ENCODE results near the gene PER2. TPM values are rescaled to one million over a fixed set of nuclear protein-coding genes. Genes with fewer than 3 reads are reported as not detected.

The PER2 gene
- total and polyA plus RNA-seq, 12 donors: 1.4 to 19.0 (median 7.1) TPM

DNA sequence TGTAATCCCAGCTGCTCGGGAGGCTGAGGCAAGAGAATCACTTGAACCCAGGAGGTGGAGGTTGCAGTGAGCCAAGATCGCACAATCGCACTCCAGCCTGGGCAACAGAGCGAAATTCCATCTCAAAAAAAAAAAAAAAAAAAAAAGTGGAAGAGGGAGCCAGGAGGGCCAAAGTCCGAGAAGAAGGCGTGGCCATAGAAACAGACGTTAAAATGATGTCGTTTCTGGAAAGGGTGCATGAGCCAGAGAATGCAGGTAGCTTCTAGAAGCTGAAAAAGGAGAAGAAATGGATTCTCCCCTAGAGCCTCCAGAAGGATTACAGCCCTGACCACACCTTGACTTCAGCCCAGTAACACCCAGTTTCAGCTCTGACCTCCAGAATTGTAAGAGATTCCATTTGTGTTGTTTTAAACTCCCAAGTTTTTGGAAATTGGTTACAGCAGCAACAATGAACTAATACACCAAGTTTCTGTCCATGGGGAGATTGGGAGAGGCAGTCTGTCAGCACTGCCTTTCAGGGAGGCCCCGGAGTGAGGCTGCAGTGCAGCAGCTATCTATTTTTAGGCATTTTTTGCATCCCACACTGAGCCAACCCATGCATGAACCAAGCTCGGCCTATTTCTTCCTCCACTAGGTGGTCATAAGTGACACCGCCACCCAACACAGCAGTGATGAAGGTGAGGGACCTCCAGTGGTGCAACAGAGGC, 17.7 kb upstream of the PER2 start:
- peak in 3 of 8 donors; percentile 9 to 40 (median 38) for ATAC-seq
- intact Hi-C loops (cut with DNase I): no loop called here

DNA sequence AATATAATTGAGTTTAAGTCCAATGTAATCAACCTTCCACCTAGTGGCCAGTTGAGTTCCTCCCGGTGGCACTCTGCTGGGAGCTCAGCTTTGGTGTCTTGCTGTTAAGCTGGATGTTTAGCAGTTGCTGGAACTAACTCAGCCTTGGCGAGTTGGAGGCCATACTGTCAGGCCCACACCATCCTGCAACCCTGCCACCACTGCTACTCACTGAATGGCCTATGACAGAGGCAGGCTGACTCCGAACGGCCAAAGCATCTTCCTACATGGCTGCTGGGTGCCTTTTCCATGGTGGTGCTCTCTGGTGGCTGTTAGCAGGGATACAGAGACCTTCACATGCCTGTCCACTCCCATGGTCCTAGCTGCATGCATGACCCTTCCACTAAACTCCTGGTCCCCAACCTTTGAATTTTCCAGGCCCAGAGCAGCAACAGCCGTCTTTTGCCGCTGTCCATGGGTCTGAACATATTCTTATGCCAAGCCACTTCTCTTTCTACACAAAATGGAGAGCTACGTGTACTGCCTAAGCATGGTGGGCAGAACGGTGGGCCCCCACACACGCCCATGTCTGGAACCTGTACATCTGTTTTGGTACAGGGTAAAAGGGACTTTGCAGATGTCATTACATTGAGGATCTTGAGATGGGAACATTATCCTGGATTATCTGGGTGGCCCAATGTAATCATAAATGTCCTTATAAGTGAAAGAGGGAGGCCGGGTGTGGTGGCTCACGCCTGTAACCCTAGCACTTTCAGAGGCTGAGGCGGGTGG, 16.9 kb upstream of the PER2 start:
- TF ChIP-seq, protein P1, sequence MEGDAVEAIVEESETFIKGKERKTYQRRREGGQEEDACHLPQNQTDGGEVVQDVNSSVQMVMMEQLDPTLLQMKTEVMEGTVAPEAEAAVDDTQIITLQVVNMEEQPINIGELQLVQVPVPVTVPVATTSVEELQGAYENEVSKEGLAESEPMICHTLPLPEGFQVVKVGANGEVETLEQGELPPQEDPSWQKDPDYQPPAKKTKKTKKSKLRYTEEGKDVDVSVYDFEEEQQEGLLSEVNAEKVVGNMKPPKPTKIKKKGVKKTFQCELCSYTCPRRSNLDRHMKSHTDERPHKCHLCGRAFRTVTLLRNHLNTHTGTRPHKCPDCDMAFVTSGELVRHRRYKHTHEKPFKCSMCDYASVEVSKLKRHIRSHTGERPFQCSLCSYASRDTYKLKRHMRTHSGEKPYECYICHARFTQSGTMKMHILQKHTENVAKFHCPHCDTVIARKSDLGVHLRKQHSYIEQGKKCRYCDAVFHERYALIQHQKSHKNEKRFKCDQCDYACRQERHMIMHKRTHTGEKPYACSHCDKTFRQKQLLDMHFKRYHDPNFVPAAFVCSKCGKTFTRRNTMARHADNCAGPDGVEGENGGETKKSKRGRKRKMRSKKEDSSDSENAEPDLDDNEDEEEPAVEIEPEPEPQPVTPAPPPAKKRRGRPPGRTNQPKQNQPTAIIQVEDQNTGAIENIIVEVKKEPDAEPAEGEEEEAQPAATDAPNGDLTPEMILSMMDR (IDR thresholded peaks at IDR 0.05): peak in 4 of 9 donors; percentile 6 to 27 (median 21)
- no peak overlapping the region for H3K27ac ChIP-seq
- peaks cover 0 to 4% (median 0%) of the 10 kb centered on the region in 9 donors for H3K4me1 ChIP-seq
- DNase-seq: no peak
- ATAC-seq: peak in 1 of 8 donors; percentile 38
- H3K4me3 ChIP-seq: no peak overlapping the region
- no peaks in the 10 kb centered on the region for H3K36me3 ChIP-seq
- peaks cover 0 to 4% (median 0%) of the 10 kb centered on the region in 7 donors for H3K27me3 ChIP-seq
- 85 to 87% methylated on average over 12 of the region's 12 CpGs for WGBS, 2 donors
- no peaks in the 10 kb centered on the region for H3K9me3 ChIP-seq
- intact Hi-C loops (cut with DNase I): no loop called here

More for the DNA sequence above, 17.7 kb upstream of the PER2 start:
- peaks cover 0 to 4% (median 0%) of the 10 kb centered on the region in 9 donors for H3K4me1 ChIP-seq
- H3K9me3 ChIP-seq: no peaks in the 10 kb centered on the region
- H3K4me3 ChIP-seq: no peak overlapping the region
- H3K27ac ChIP-seq: no peak overlapping the region
- H3K27me3 ChIP-seq: peaks cover 0 to 6% (median 0%) of the 10 kb centered on the region in 7 donors
- DNase-seq: no peak
- H3K36me3 ChIP-seq: no peaks in the 10 kb centered on the region
- 80% methylated on average over 11 of the region's 11 CpGs for WGBS, 2 donors
- TF ChIP-seq, protein P1 (IDR thresholded peaks at IDR 0.05): no peak

DNA sequence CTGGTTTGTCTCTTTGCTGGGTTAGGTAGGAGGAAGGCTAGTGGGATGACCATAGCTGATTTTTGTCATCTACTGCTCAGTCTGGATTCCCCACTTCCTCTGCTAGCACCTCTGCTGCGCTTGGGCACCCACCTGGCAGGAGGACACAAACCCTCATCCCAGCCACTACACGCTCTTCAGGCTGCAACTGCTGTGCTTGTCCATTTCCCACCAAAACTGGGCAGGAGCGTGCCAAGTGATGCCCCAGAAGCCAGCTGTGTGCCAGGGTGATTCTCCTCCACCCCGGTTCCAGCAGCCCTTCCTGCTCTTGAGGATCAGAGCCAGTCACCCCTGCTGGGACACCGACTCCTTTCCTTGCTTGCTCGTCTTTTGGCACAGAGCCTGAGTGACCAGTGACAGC, 15.7 kb upstream of the PER2 start:
- no peaks in the 10 kb centered on the region for H3K9me3 ChIP-seq
- intact Hi-C loops (cut with DNase I): no loop called here
- no peaks in the 10 kb centered on the region for H3K27me3 ChIP-seq
- no peaks in the 10 kb centered on the region for H3K36me3 ChIP-seq
- ATAC-seq (no peak), DNase-seq (no peak)
- peaks cover 0 to 4% (median 0%) of the 10 kb centered on the region in 9 donors for H3K4me1 ChIP-seq
- H3K27ac ChIP-seq: no peak overlapping the region
- 85 to 88% methylated on average over 6 of the region's 6 CpGs for WGBS, 2 donors
- TF ChIP-seq, protein P1 (IDR thresholded peaks at IDR 0.05): no peak
- H3K4me3 ChIP-seq: no peak overlapping the region

DNA sequence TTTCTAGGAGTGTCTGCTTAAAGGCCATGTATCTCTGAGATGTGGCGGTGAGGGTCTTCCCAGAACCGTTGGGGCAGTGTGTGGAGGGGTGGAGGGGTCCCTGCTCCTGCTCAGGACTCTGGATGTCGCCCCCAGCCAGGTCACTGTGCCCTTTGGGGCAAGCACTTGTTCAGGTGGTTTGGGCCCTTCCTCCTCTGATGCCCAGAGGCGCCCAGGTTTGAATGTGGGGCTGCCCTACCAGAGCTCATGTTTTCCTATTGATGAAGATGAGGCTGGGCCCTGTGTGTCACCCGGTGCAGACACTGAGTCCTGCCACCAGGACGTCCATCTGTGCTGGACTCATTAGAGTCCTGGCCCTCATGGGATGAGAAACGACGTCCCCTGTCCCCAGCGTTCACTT, 14.3 kb upstream of the PER2 start:
- peaks cover 0 to under 1% (median 0%) of the 10 kb centered on the region in 7 donors for H3K27me3 ChIP-seq
- DNase-seq: no peak
- no peak overlapping the region for H3K4me3 ChIP-seq
- intact Hi-C loops (cut with DNase I): no loop called here
- no peaks in the 10 kb centered on the region for H3K36me3 ChIP-seq
- no peak overlapping the region for H3K27ac ChIP-seq
- H3K9me3 ChIP-seq: no peaks in the 10 kb centered on the region
- TF ChIP-seq, protein P1 (IDR thresholded peaks at IDR 0.05): no peak
- 82 to 87% methylated on average over 9 of the region's 9 CpGs for WGBS, 2 donors
- peaks cover 0 to 4% (median 0%) of the 10 kb centered on the region in 9 donors for H3K4me1 ChIP-seq
- ATAC-seq: no peak
